ENCODE results near the gene APOL6. TPM values are rescaled to one million over a fixed set of nuclear protein-coding genes. Genes with fewer than 3 reads are reported as not detected.

The APOL6 gene
- polyA plus RNA-seq, 2 of the 4 experiments (the other 2 are of a cell fraction), result 1.3 to 2.7 TPM

DNA sequence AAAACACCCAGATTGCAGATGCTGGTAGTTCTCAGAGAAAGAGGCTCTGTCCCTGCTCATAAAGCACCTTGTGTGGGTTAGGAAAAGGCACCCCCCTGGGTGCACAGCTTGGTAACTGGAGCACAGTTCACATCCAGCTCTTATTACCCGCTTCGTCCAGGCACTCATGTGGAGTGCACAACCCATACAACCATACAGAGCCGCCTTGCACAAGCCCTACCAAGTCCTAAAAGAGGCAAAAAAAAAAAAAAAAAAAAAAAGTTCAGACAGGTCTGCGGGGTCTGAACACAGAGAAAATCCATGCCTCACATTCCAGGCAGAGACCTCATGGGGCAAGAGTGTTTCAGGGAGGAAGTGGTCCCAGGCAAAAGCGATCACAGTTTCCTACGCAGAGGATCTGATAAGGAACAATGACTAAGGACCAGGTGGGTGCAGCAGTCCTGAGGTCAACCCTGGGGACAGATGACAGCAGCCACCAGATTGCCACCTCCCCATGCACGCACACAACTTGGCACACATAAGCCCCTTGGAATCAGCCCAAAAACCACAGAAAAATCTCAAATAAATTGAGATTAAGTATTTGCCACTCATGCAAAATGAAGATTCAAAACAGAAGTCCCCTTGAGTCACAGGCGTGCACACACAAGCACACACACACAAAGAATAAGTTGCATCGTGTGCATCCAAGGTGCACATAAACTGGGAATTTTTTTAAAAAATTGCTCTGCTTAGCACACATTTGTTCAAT lies 43.5 kb upstream of the APOL6 start (continued):
- no peak for TF ChIP-seq PHF8 (IDR thresholded peaks at IDR 0.05; ENCODE audit: borderline replicate concordance, low read depth)
- TF ChIP-seq, protein P1, sequence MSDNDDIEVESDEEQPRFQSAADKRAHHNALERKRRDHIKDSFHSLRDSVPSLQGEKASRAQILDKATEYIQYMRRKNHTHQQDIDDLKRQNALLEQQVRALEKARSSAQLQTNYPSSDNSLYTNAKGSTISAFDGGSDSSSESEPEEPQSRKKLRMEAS (IDR thresholded peaks at IDR 0.05), result no peak
- TF ChIP-seq JUN (IDR thresholded peaks at IDR 0.05), result no peak
- no peak for TF ChIP-seq TP53 (CRISPR knock-in tag; IDR thresholded peaks at IDR 0.05)

DNA sequence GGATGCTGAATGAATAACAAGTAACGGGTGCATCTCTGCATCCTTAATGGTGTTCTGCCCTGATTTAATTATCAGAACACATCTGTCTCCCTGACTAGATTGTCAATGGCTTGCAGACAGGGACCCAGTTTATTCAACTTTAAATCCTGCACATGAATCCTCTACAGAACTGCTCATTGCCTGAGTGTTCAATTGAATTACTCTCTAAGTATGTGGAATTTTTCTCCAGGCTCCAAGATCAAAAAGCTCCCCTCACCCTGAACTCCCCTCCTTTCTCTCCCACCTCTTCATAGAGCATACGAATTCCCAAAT lies 42.9 kb upstream of the APOL6 start:
- ChIA-PET CTCF (no interaction called here), POLR2A (no interaction called here)
- H3K9me3 ChIP-seq, result no peaks in the 10 kb centered on the region
- no peak overlapping the region for H3K4me2 ChIP-seq
- no peak overlapping the region for H3K4me3 ChIP-seq
- FAIRE-seq (no peak), DNase-seq (ENCODE audit: low read depth in 1 of 2, low spot score in 1 of 2) (no peak), ATAC-seq (no peak)
- 83% methylated on average over 2 of the region's 2 CpGs for WGBS (ENCODE audit: missing lambda C conversion rate)
- H3K27ac ChIP-seq, result peak overlapping the region in 1 of 2 experiments; percentile 58; a peak in 1 of 6 replicates
- TF ChIP-seq, protein P2, sequence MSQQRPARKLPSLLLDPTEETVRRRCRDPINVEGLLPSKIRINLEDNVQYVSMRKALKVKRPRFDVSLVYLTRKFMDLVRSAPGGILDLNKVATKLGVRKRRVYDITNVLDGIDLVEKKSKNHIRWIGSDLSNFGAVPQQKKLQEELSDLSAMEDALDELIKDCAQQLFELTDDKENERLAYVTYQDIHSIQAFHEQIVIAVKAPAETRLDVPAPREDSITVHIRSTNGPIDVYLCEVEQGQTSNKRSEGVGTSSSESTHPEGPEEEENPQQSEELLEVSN (IDR thresholded peaks at IDR 0.05; ENCODE audit: borderline replicate concordance, low read depth), result no peak
- TF ChIP-seq, protein P1 (IDR thresholded peaks at IDR 0.05), result no peak
- TF ChIP-seq RFX5 (IDR thresholded peaks at IDR 0.05) (no peak), MAFK (IDR thresholded peaks at IDR 0.05; ENCODE audit: partially characterized antibody) (no peak), MAZ (IDR thresholded peaks at IDR 0.05; ENCODE audit: borderline replicate concordance, low read depth, low read length) (no peak), ZFP36 (IDR thresholded peaks at IDR 0.05; ENCODE audit: borderline replicate concordance, partially characterized antibody) (no peak), NPAS2 (CRISPR knock-in tag; IDR thresholded peaks at IDR 0.05; ENCODE audit: borderline replicate concordance) (no peak), CHD2 (IDR thresholded peaks at IDR 0.05; ENCODE audit: low read length, partially characterized antibody) (no peak), EHF (CRISPR knock-in tag; IDR thresholded peaks at IDR 0.05) (no peak), BHLHE40 (IDR thresholded peaks at IDR 0.05; ENCODE audit: low read depth, low read length) (no peak), CEBPB (IDR thresholded peaks at IDR 0.05) (no peak), NFE2L2 (conservative IDR thresholded peaks at IDR 0.05; ENCODE audit: low read length) (no peak), FOSL2 (IDR thresholded peaks at IDR 0.05) (no peak), FOSL2 (CRISPR knock-in tag; IDR thresholded peaks at IDR 0.05) (no peak), NR3C1 (IDR thresholded peaks at IDR 0.05) (no peak), RARB (CRISPR knock-in tag; IDR thresholded peaks at IDR 0.05) (no peak), POLR2AphosphoS2 (conservative IDR thresholded peaks at IDR 0.05; ENCODE audit: low read length) (no peak), HOXB13 (CRISPR knock-in tag; IDR thresholded peaks at IDR 0.05; ENCODE audit: low read depth) (no peak)
- TF ChIP-seq, protein P3, sequence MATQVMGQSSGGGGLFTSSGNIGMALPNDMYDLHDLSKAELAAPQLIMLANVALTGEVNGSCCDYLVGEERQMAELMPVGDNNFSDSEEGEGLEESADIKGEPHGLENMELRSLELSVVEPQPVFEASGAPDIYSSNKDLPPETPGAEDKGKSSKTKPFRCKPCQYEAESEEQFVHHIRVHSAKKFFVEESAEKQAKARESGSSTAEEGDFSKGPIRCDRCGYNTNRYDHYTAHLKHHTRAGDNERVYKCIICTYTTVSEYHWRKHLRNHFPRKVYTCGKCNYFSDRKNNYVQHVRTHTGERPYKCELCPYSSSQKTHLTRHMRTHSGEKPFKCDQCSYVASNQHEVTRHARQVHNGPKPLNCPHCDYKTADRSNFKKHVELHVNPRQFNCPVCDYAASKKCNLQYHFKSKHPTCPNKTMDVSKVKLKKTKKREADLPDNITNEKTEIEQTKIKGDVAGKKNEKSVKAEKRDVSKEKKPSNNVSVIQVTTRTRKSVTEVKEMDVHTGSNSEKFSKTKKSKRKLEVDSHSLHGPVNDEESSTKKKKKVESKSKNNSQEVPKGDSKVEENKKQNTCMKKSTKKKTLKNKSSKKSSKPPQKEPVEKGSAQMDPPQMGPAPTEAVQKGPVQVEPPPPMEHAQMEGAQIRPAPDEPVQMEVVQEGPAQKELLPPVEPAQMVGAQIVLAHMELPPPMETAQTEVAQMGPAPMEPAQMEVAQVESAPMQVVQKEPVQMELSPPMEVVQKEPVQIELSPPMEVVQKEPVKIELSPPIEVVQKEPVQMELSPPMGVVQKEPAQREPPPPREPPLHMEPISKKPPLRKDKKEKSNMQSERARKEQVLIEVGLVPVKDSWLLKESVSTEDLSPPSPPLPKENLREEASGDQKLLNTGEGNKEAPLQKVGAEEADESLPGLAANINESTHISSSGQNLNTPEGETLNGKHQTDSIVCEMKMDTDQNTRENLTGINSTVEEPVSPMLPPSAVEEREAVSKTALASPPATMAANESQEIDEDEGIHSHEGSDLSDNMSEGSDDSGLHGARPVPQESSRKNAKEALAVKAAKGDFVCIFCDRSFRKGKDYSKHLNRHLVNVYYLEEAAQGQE (IDR thresholded peaks at IDR 0.05), result no peak
- TF ChIP-seq, protein P4, sequence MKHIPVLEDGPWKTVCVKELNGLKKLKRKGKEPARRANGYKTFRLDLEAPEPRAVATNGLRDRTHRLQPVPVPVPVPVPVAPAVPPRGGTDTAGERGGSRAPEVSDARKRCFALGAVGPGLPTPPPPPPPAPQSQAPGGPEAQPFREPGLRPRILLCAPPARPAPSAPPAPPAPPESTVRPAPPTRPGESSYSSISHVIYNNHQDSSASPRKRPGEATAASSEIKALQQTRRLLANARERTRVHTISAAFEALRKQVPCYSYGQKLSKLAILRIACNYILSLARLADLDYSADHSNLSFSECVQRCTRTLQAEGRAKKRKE (CRISPR knock-in tag; IDR thresholded peaks at IDR 0.05; ENCODE audit: low read depth), result no peak
- TF ChIP-seq, protein P5, sequence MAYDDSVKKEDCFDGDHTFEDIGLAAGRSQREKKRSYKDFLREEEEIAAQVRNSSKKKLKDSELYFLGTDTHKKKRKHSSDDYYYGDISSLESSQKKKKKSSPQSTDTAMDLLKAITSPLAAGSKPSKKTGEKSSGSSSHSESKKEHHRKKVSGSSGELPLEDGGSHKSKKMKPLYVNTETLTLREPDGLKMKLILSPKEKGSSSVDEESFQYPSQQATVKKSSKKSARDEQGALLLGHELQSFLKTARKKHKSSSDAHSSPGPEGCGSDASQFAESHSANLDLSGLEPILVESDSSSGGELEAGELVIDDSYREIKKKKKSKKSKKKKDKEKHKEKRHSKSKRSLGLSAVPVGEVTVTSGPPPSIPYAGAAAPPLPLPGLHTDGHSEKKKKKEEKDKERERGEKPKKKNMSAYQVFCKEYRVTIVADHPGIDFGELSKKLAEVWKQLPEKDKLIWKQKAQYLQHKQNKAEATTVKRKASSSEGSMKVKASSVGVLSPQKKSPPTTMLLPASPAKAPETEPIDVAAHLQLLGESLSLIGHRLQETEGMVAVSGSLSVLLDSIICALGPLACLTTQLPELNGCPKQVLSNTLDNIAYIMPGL (CRISPR knock-in tag; IDR thresholded peaks at IDR 0.05; ENCODE audit: borderline replicate concordance), result no peak
- peaks cover 17% of the 10 kb centered on the region for H3K4me1 ChIP-seq
